ENCODE measurements around the gene DPF3.

- TF ChIP-seq POLR2AphosphoS5 (IDR thresholded peaks at IDR 0.05; ENCODE audit: low read depth, low read length) (no peak), CTCF (IDR thresholded peaks at IDR 0.05) (no peak), SIN3A (IDR thresholded peaks at IDR 0.05; ENCODE audit: borderline replicate concordance, insufficient read depth, low read depth, low read length) (no peak), REST (IDR thresholded peaks at IDR 0.05; ENCODE audit: insufficient read depth in 1 of 2, low read depth in 2 of 2, low read length in 1 of 2) (no peak)
Measured at GRCh38 chr14:72605921-72606220, 288.0 kb downstream of the DPF3 start.
